Transverse colon (tissue), 4 donors: ENCODE results near the gene METTL1.

Experiments used
- POLR2AphosphoS5 ChIP-seq, 3 donors: sonication (generic); formaldehyde crosslinking; IDR thresholded peaks; one replicate each; pipeline ENCODE4 v1.6.1; 2016; ENCODE audit warnings: antibody characterized with exemption in 3 of 3
- TF ChIP-seq, protein P1 (sequence below), 5 experiments: fragments of 200-600 bp in 3 of 5; fragments of 450-650 bp in 2 of 5; sonication (generic) in 3 of 5; IDR thresholded peaks; 1 replicate in 2 of 5; 2 replicates in 3 of 5; pipeline ENCODE4 v1.5.1; 2016 to 2017; ENCODE audit warnings: antibody characterized with exemption in 5 of 5, inconsistent platforms in 3 of 5, mild to moderate bottlenecking in 2 of 5, moderate library complexity in 1 of 5

DNA sequence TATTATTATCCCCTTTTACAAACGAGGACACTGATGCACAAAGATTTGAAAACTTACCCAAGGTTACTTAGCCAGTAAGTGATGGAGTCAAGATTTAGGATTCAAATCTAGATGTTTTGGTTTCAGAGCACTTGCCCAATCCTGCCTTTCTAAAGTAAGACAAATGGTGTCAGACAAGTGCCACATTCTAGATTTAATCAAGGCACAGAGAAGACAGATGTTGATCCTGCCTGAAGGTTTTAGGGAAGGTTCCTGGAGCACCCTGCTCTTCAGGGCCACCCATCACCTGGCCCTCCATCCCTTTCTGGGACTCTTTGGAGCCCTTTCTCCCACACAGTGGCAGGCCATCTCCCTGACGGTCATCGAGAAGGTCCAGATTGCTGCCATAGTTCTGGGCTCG, 14.1 kb downstream of the METTL1 start:
- TF ChIP-seq, protein P1, sequence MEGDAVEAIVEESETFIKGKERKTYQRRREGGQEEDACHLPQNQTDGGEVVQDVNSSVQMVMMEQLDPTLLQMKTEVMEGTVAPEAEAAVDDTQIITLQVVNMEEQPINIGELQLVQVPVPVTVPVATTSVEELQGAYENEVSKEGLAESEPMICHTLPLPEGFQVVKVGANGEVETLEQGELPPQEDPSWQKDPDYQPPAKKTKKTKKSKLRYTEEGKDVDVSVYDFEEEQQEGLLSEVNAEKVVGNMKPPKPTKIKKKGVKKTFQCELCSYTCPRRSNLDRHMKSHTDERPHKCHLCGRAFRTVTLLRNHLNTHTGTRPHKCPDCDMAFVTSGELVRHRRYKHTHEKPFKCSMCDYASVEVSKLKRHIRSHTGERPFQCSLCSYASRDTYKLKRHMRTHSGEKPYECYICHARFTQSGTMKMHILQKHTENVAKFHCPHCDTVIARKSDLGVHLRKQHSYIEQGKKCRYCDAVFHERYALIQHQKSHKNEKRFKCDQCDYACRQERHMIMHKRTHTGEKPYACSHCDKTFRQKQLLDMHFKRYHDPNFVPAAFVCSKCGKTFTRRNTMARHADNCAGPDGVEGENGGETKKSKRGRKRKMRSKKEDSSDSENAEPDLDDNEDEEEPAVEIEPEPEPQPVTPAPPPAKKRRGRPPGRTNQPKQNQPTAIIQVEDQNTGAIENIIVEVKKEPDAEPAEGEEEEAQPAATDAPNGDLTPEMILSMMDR (IDR thresholded peaks at IDR 0.05): no peak
- no peak for TF ChIP-seq POLR2AphosphoS5 (IDR thresholded peaks at IDR 0.05)
